Skin epidermis (tissue), 12 donors: ENCODE results near the gene NUBP1.
"Not testable (repeated sequence)": the region's sequence is repeated elsewhere in the genome, so short reads cannot be mapped to it uniquely, and the experiment has no call there.

Experiments used
- H3K27ac ChIP-seq, 21 experiments: fragments of 200-600 bp; sonication (generic) in 11 of 21; one replicate each; pipeline ENCODE4 v1.5.0; 2020; ENCODE audit warnings: mild to moderate bottlenecking in 3 of 21, inconsistent platforms in 2 of 21, moderate library complexity in 2 of 21
- H3K4me3 ChIP-seq, 7 experiments: fragments of 200-600 bp; sonication (generic) in 2 of 7; one replicate each; pipeline ENCODE4 v1.5.0; 2020; ENCODE audit warnings: inconsistent platforms in 2 of 7, mild to moderate bottlenecking in 2 of 7, moderate library complexity in 1 of 7

Gene NUBP1

GRCh38 chr16:10743610-10744369, at the start of gene NUBP1:
TSS of gene NUBP1 (plus strand) at chr16:10743842. CDS start at chr16:10743864, 22 bp downstream.
- Histone ChIP-seq H3K4me3 (peak within 1 kb of the TSS; percentile 41 to 56 (median 49)), H3K27ac (peak within 1 kb of the TSS; percentile 82 to 100 (median 97))

- Histone ChIP-seq H3K27ac (no peak overlapping the region), H3K4me3 (no peak overlapping the region)
These were observed 49.8 kb upstream of the NUBP1 start for GRCh38 chr16:10693889-10694288.

GRCh38 chr16:10694306-10694705, 49.3 kb upstream of the NUBP1 start:
- H3K27ac ChIP-seq = no peak overlapping the region
- no peak overlapping the region for H3K4me3 ChIP-seq

GRCh38 chr16:10694830-10695229, 48.8 kb upstream of the NUBP1 start, which contains the start of gene TEKT5:
TSS of gene TEKT5 (minus strand) at chr16:10694930. CDS start at chr16:10694873, 57 bp downstream.
- no peak within 1 kb of the TSS for H3K27ac ChIP-seq
- no peak within 1 kb of the TSS for H3K4me3 ChIP-seq

GRCh38 chr16:10699756-10700155, 43.9 kb upstream of the NUBP1 start:
- no peak overlapping the region for H3K4me3 ChIP-seq
- H3K27ac ChIP-seq = no peak overlapping the region

- Histone ChIP-seq H3K27ac (no peak overlapping the region), H3K4me3 (no peak overlapping the region)
These were observed 34.7 kb upstream of the NUBP1 start for GRCh38 chr16:10708969-10709368.

GRCh38 chr16:10728003-10728887, 15.4 kb upstream of the NUBP1 start:
- no peak overlapping the region for H3K4me3 ChIP-seq
- no peak overlapping the region for H3K27ac ChIP-seq

GRCh38 chr16:10729104-10730048, 14.3 kb upstream of the NUBP1 start:
- H3K27ac ChIP-seq = peak overlapping the region in 2 of 21 experiments; percentile 19 to 50
- no peak overlapping the region for H3K4me3 ChIP-seq

GRCh38 chr16:10731790-10732189, 11.9 kb upstream of the NUBP1 start:
- H3K27ac ChIP-seq = no peak overlapping the region

GRCh38 chr16:10737068-10737625, 6.5 kb upstream of the NUBP1 start:
- Histone ChIP-seq H3K4me3 (peak overlapping the region in 1 of 7 experiments; percentile 13), H3K27ac (peak overlapping the region in 17 of 21 experiments; percentile 12 to 72 (median 62))

More at GRCh38 chr16:10731790-10732189, 11.9 kb upstream of the NUBP1 start:
- no peak overlapping the region for H3K4me3 ChIP-seq

- Histone ChIP-seq H3K27ac (peak overlapping the region in 14 of 21 experiments; percentile 10 to 72 (median 66)), H3K4me3 (no peak overlapping the region)
These were observed 5.2 kb upstream of the NUBP1 start for GRCh38 chr16:10738231-10739077.

- Histone ChIP-seq H3K27ac (no peak overlapping the region), H3K4me3 (no peak overlapping the region)
These were observed 3.4 kb upstream of the NUBP1 start for GRCh38 chr16:10740000-10740844.

GRCh38 chr16:10740845-10741208, 2.8 kb upstream of the NUBP1 start:
- Histone ChIP-seq H3K4me3 (no peak overlapping the region), H3K27ac (no peak overlapping the region)

GRCh38 chr16:10741249-10741648, 2.4 kb upstream of the NUBP1 start:
- not testable (repeated sequence) for H3K27ac ChIP-seq, H3K4me3 ChIP-seq

GRCh38 chr16:10741844-10742243, 1.8 kb upstream of the NUBP1 start:
- no peak overlapping the region for H3K4me3 ChIP-seq
- H3K27ac ChIP-seq = no peak overlapping the region

GRCh38 chr16:10743227-10743609, 424 bp upstream of the NUBP1 start:
- Histone ChIP-seq H3K4me3 (peak overlapping the region in 5 of 7 experiments; percentile 43 to 56 (median 52)), H3K27ac (peak overlapping the region in 20 of 21 experiments; percentile 92 to 100 (median 98))

- Histone ChIP-seq H3K27ac (peak overlapping the region in 20 of 21 experiments; percentile 47 to 100 (median 96)), H3K4me3 (peak overlapping the region; percentile 41 to 56 (median 49))
These were observed 858 bp downstream of the NUBP1 start for GRCh38 chr16:10744370-10745030.
